Neuronal stem cell (in vitro differentiated cells): ENCODE measurements around the gene DDX23.

Experiments
- DNase-seq: peaks from one replicate; pipeline ENCODE4 v3.0.0-alpha.2; 2013; ENCODE audit warnings: low spot score
- H2AFZ ChIP-seq: one replicate; pipeline ENCODE4 v1.6.1; 2013; ENCODE audit warnings: mild to moderate bottlenecking, low read length, inconsistent platforms
- H2AK5ac ChIP-seq: 2 replicates; pipeline ENCODE4 v1.6.1; 2013; ENCODE audit warnings: low read depth, mild to moderate bottlenecking, inconsistent platforms, low read length, moderate library complexity, mixed read lengths
- H2BK120ac ChIP-seq: 2 replicates; pipeline ENCODE4 v1.6.1; 2013; ENCODE audit warnings: low read depth, mild to moderate bottlenecking, inconsistent platforms, low read length, moderate library complexity, mixed read lengths
- H2BK12ac ChIP-seq: one replicate; pipeline ENCODE4 v1.6.1; 2013; ENCODE audit warnings: low read length, inconsistent platforms
- H2BK15ac ChIP-seq: 2 replicates; pipeline ENCODE4 v1.6.1; 2013; ENCODE audit warnings: mild to moderate bottlenecking, low read length, inconsistent platforms, mixed read lengths
- H2BK5ac ChIP-seq: one replicate; pipeline ENCODE4 v1.6.1; 2013; ENCODE audit warnings: inconsistent platforms, mild to moderate bottlenecking, low read length, moderate library complexity
- H3K14ac ChIP-seq: one replicate; pipeline ENCODE4 v1.6.1; 2013; ENCODE audit warnings: low read length, inconsistent platforms
- H3K18ac ChIP-seq: 2 replicates; pipeline ENCODE4 v1.6.1; 2013; ENCODE audit warnings: low read length, inconsistent platforms
- H3K23ac ChIP-seq: 2 replicates; pipeline ENCODE4 v1.6.1; 2013; ENCODE audit warnings: low read depth, mild to moderate bottlenecking, mixed read lengths, low read length, inconsistent platforms; ENCODE audit not compliant: poor library complexity
- H3K27ac ChIP-seq: replicated peaks from 3 replicates; pipeline ENCODE4 v1.5.1; 2013; ENCODE audit warnings: low read length, inconsistent platforms
- H3K27me3 ChIP-seq, 3 experiments: 2 replicates each; pipeline ENCODE4 v1.6.1; 2013; ENCODE audit warnings: low read length in 3 of 3, mild to moderate bottlenecking in 2 of 3, inconsistent platforms in 1 of 3, low read depth in 1 of 3, mixed read lengths in 1 of 3, moderate library complexity in 1 of 3; ENCODE audit not compliant: control insufficient read depth in 3 of 3, insufficient read depth in 3 of 3
- H3K36me3 ChIP-seq, 2 donors: replicated peaks in 1 of 2; 2 replicates each; pipeline ENCODE4 v1.6.1; 2013; ENCODE audit warnings: low read length in 2 of 2; ENCODE audit not compliant: control insufficient read depth in 2 of 2, insufficient read depth in 2 of 2
- H3K4ac ChIP-seq: 2 replicates; pipeline ENCODE4 v1.6.1; 2013; ENCODE audit warnings: inconsistent platforms, mild to moderate bottlenecking, low read length, moderate library complexity
- H3K4me1 ChIP-seq, 2 donors: 1 replicate in 1 of 2; 2 replicates in 1 of 2; pipeline ENCODE4 v1.6.1; 2013; ENCODE audit warnings: low read length in 2 of 2, low read depth in 1 of 2; ENCODE audit not compliant: control insufficient read depth in 2 of 2, insufficient read depth in 1 of 2
- H3K4me2 ChIP-seq: one replicate; pipeline ENCODE4 v1.6.1; 2013; ENCODE audit warnings: mild to moderate bottlenecking, low read length, inconsistent platforms; ENCODE audit not compliant: insufficient read depth, poor library complexity, severe bottlenecking
- H3K4me3 ChIP-seq, 2 donors: 2 replicates each; pipeline ENCODE4 v1.5.1; 2013; ENCODE audit warnings: low read length in 2 of 2, mild to moderate bottlenecking in 2 of 2, inconsistent platforms in 1 of 2, moderate library complexity in 1 of 2
- H3K79me1 ChIP-seq: one replicate; pipeline ENCODE4 v1.6.1; 2013; ENCODE audit warnings: low read depth, mild to moderate bottlenecking, inconsistent platforms, low read length, moderate library complexity
- H3K9ac ChIP-seq: one replicate; pipeline ENCODE4 v1.6.1; 2013; ENCODE audit warnings: mild to moderate bottlenecking, low read depth, low read length, inconsistent platforms; ENCODE audit not compliant: poor library complexity
- H3K9me3 ChIP-seq, 2 donors: replicated peaks in 1 of 2; 2 replicates each; pipeline versions ENCODE3 to v1.6.1; 2013; ENCODE audit warnings: low read length in 2 of 2, mild to moderate bottlenecking in 2 of 2, inconsistent platforms in 1 of 2, low read depth in 1 of 2, mixed read lengths in 1 of 2, moderate library complexity in 1 of 2; ENCODE audit not compliant: control insufficient read depth in 2 of 2, insufficient read depth in 1 of 2
- H4K8ac ChIP-seq: one replicate; pipeline ENCODE4 v1.6.1; 2013; ENCODE audit warnings: low read depth, mild to moderate bottlenecking, inconsistent platforms, low read length, moderate library complexity
- H4K91ac ChIP-seq: one replicate; pipeline ENCODE4 v1.6.1; 2013; ENCODE audit warnings: low read length, low read depth, mild to moderate bottlenecking, inconsistent platforms; ENCODE audit not compliant: poor library complexity
- WGBS, 2 donors: extraction: QIAGEN DNeasy Blood & Tissue Kit; methylation state at CpG; one replicate each; pipeline ENCODE4 v1.1.7; 2013; ENCODE audit warnings: missing lambda C conversion rate in 2 of 2, mixed read lengths in 1 of 2; ENCODE audit not compliant: insufficient read length in 2 of 2, insufficient replicate concordance in 1 of 2; ENCODE audit errors: extremely low coverage in 2 of 2; 5-methylcytosine and 5-hydroxymethylcytosine counted together

The DDX23 gene

GRCh38 chr12:48813465-48814261 is 38.3 kb downstream of the DDX23 start:
- Histone ChIP-seq H3K4me2 (peak overlapping the region; percentile 98), H3K14ac (no peak overlapping the region), H3K9me3 (no peaks in the 10 kb centered on the region), H3K23ac (no peak overlapping the region), H4K8ac (no peak overlapping the region), H3K4me3 (peak overlapping the region in 1 of 2 donors; percentile 84), H4K91ac (no peak overlapping the region), H2BK120ac (peak overlapping the region; percentile 22), H3K36me3 (no peaks in the 10 kb centered on the region), H3K27me3 (peaks cover 0 to 12% (median 0%) of the 10 kb centered on the region in 3 experiments), H3K4me1 (peaks cover 29 to 34% of the 10 kb centered on the region in 2 donors), H3K4ac (no peak overlapping the region), H2AK5ac (no peak overlapping the region), H2BK5ac (peak overlapping the region; percentile 1), H3K79me1 (peaks cover 2% of the 10 kb centered on the region), H2BK15ac (peak overlapping the region; percentile 54), H2AFZ (peak overlapping the region; percentile 97), H3K9ac (peak overlapping the region; percentile 86), H3K18ac (peak overlapping the region; percentile 96), H3K27ac (no peak overlapping the region), H2BK12ac (no peak overlapping the region)
- whole genome bisulfite sequencing, 2 donors = 100% methylated on average over 1 of the region's 18 CpGs; no CpG with 5 or more reads in 1 of the 2 donors
- no peak for DNase-seq

GRCh38 chr12:48812389-48812788 is 39.6 kb downstream of the DDX23 start:
- no CpG with 5 or more reads among the region's 2 CpGs for WGBS, 2 donors
- Histone ChIP-seq H3K4me2 (no peak overlapping the region), H3K36me3 (no peaks in the 10 kb centered on the region), H4K8ac (no peak overlapping the region), H3K27me3 (peaks cover 0 to 9% (median 0%) of the 10 kb centered on the region in 3 experiments), H4K91ac (no peak overlapping the region), H3K23ac (no peak overlapping the region), H2BK12ac (no peak overlapping the region), H3K14ac (no peak overlapping the region), H3K4me1 (peaks cover 24 to 29% of the 10 kb centered on the region in 2 donors), H3K27ac (no peak overlapping the region), H3K18ac (no peak overlapping the region), H3K9me3 (no peaks in the 10 kb centered on the region), H2AK5ac (peak overlapping the region; percentile 77), H3K9ac (no peak overlapping the region), H2BK120ac (no peak overlapping the region), H3K4me3 (no peak overlapping the region), H3K4ac (no peak overlapping the region), H2BK5ac (no peak overlapping the region), H3K79me1 (no peaks in the 10 kb centered on the region), H2AFZ (no peak overlapping the region), H2BK15ac (no peak overlapping the region)
- DNase-seq = no peak

GRCh38 chr12:48811437-48812090 is 40.4 kb downstream of the DDX23 start:
- H2AK5ac ChIP-seq = no peak overlapping the region
- no peak overlapping the region for H2BK12ac ChIP-seq
- peak overlapping the region; percentile 15 for H2AFZ ChIP-seq
- H3K4me1 ChIP-seq = peaks cover 18 to 23% of the 10 kb centered on the region in 2 donors
- no peak overlapping the region for H3K4me3 ChIP-seq
- no peak overlapping the region for H3K4ac ChIP-seq
- no peak overlapping the region for H3K23ac ChIP-seq
- H3K36me3 ChIP-seq = no peaks in the 10 kb centered on the region
- H3K27me3 ChIP-seq = peaks cover 0 to 2% (median 0%) of the 10 kb centered on the region in 3 experiments
- H3K27ac ChIP-seq = no peak overlapping the region
- H4K8ac ChIP-seq = no peak overlapping the region
- no peak overlapping the region for H2BK120ac ChIP-seq
- H3K79me1 ChIP-seq = no peaks in the 10 kb centered on the region
- WGBS, 2 donors = no CpG with 5 or more reads among the region's 5 CpGs
- DNase-seq = no peak
- no peak overlapping the region for H2BK5ac ChIP-seq
- no peak overlapping the region for H3K14ac ChIP-seq
- no peak overlapping the region for H3K18ac ChIP-seq
- no peaks in the 10 kb centered on the region for H3K9me3 ChIP-seq
- no peak overlapping the region for H2BK15ac ChIP-seq
- H4K91ac ChIP-seq = no peak overlapping the region
- no peak overlapping the region for H3K4me2 ChIP-seq
- H3K9ac ChIP-seq = no peak overlapping the region

GRCh38 chr12:48810903-48811431 is 41.0 kb downstream of the DDX23 start:
- H3K27me3 ChIP-seq = no peaks in the 10 kb centered on the region
- no peak overlapping the region for H2BK120ac ChIP-seq
- no peak overlapping the region for H3K14ac ChIP-seq
- no peak overlapping the region for H4K91ac ChIP-seq
- H2BK12ac ChIP-seq = no peak overlapping the region
- peak overlapping the region; percentile 43 for H3K23ac ChIP-seq
- H3K4me1 ChIP-seq = peaks cover 12 to 18% of the 10 kb centered on the region in 2 donors
- DNase-seq = no peak
- no peak overlapping the region for H3K18ac ChIP-seq
- H2AK5ac ChIP-seq = no peak overlapping the region
- no peak overlapping the region for H2BK5ac ChIP-seq
- no peak overlapping the region for H4K8ac ChIP-seq
- H3K4ac ChIP-seq = no peak overlapping the region
- H3K36me3 ChIP-seq = no peaks in the 10 kb centered on the region
- no peaks in the 10 kb centered on the region for H3K79me1 ChIP-seq
- H2BK15ac ChIP-seq = no peak overlapping the region
- WGBS, 2 donors = no CpG with 5 or more reads among the region's 5 CpGs
- no peak overlapping the region for H3K4me2 ChIP-seq
- peak overlapping the region; percentile 15 for H2AFZ ChIP-seq
- no peak overlapping the region for H3K9ac ChIP-seq
- H3K27ac ChIP-seq = no peak overlapping the region
- no peak overlapping the region for H3K4me3 ChIP-seq
- H3K9me3 ChIP-seq = no peaks in the 10 kb centered on the region
